SU-DHL-6 (cell line): ENCODE results near the gene MAGED4B.
"Not testable (repeated sequence)": the region's sequence is repeated elsewhere in the genome, so short reads cannot be mapped to it uniquely, and the experiment has no call there.

Experiments
- CTCF ChIP-seq: fragments of 200-600 bp; sonication (generic); IDR thresholded peaks from one replicate; pipeline ENCODE4 v1.5.1; 2017; ENCODE audit warnings: antibody characterized with exemption, mild to moderate bottlenecking, low read length, moderate library complexity; ENCODE audit not compliant: insufficient read depth, poor library complexity, severe bottlenecking
- EZH2phosphoT487 ChIP-seq: fragments of 200-600 bp; sonication (generic), shearing (Covaris generic); conservative IDR thresholded peaks from 2 replicates; pipeline ENCODE4 v1.6.1; 2018; ENCODE audit warnings: mild to moderate bottlenecking, antibody characterized with exemption, low read length, moderate library complexity, mixed read lengths

- TF ChIP-seq CTCF, EZH2phosphoT487: not testable (repeated sequence)
Observed at GRCh38 chrX:52068666-52069640, at the start of gene MAGED4B.
